H9 (cell line): ENCODE results near the gene TBC1D20. TPM values are rescaled to one million over a fixed set of nuclear protein-coding genes. Genes with fewer than 3 reads are reported as not detected.

Source experiments
- DNase-seq: peaks from one replicate; pipeline ENCODE4 v3.0.0-alpha.2; 2017
- H2AFZ ChIP-seq: one replicate; pipeline ENCODE4 v1.6.1; 2013; ENCODE audit warnings: mild to moderate bottlenecking, low read length, control low read depth, moderate library complexity
- H2AK5ac ChIP-seq: 2 replicates; pipeline ENCODE4 v1.6.1; 2013; ENCODE audit warnings: low read length, control low read depth, mixed read lengths; ENCODE audit not compliant: insufficient read length
- H2BK120ac ChIP-seq: one replicate; pipeline ENCODE4 v1.6.1; 2013; ENCODE audit warnings: low read depth, mild to moderate bottlenecking, low read length, control low read depth, inconsistent platforms; ENCODE audit not compliant: poor library complexity, severe bottlenecking
- H2BK12ac ChIP-seq: 2 replicates; pipeline ENCODE4 v1.6.1; 2013; ENCODE audit warnings: low read length, control low read depth, mixed read lengths, low read depth; ENCODE audit not compliant: insufficient read length
- H2BK15ac ChIP-seq: 2 replicates; pipeline ENCODE4 v1.6.1; 2013; ENCODE audit warnings: low read depth, low read length, control low read depth
- H2BK20ac ChIP-seq: one replicate; pipeline ENCODE4 v1.6.1; 2013; ENCODE audit warnings: low read depth, mild to moderate bottlenecking, low read length, control low read depth, inconsistent platforms; ENCODE audit not compliant: poor library complexity, severe bottlenecking
- H2BK5ac ChIP-seq: 2 replicates; pipeline ENCODE4 v1.6.1; 2013; ENCODE audit warnings: low read length, control low read depth, mixed read lengths; ENCODE audit not compliant: insufficient read length
- H3K14ac ChIP-seq: 2 replicates; pipeline ENCODE4 v1.6.1; 2013; ENCODE audit warnings: low read length, control low read depth; ENCODE audit not compliant: insufficient read depth
- H3K18ac ChIP-seq: 2 replicates; pipeline ENCODE4 v1.6.1; 2013; ENCODE audit warnings: low read depth, mild to moderate bottlenecking, mixed read lengths, low read length, control low read depth; ENCODE audit not compliant: insufficient read length
- H3K23ac ChIP-seq: 2 replicates; pipeline ENCODE4 v1.6.1; 2013; ENCODE audit warnings: low read length, control low read depth, mixed read lengths, low read depth; ENCODE audit not compliant: insufficient read length
- H3K23me2 ChIP-seq: 2 replicates; pipeline ENCODE4 v1.6.1; 2013; ENCODE audit warnings: low read depth, mild to moderate bottlenecking, mixed read lengths, low read length, control low read depth; ENCODE audit not compliant: insufficient read length, poor library complexity, severe bottlenecking
- H3K27ac ChIP-seq: 2 replicates; pipeline ENCODE4 v1.5.1; 2013; ENCODE audit warnings: low read length, control low read depth, mixed read lengths, low read depth; ENCODE audit not compliant: insufficient read length
- H3K27me3 ChIP-seq: 2 replicates; pipeline ENCODE4 v1.6.1; 2013; ENCODE audit warnings: low read length, control low read depth, inconsistent platforms; ENCODE audit not compliant: insufficient read depth
- H3K4ac ChIP-seq: 2 replicates; pipeline ENCODE4 v1.6.1; 2013; ENCODE audit warnings: low read depth, mild to moderate bottlenecking, control low read depth, inconsistent platforms, low read length, moderate library complexity
- H3K4me1 ChIP-seq: 2 replicates; pipeline ENCODE4 v1.6.1; 2013; ENCODE audit warnings: low read length, control low read depth, inconsistent platforms; ENCODE audit not compliant: insufficient read depth
- H3K4me2 ChIP-seq: 2 replicates; pipeline ENCODE4 v1.6.1; 2013; ENCODE audit warnings: low read length, control low read depth, mixed read lengths; ENCODE audit not compliant: insufficient read length, insufficient read depth
- H3K56ac ChIP-seq: 2 replicates; pipeline ENCODE4 v1.6.1; 2013; ENCODE audit warnings: low read depth, mild to moderate bottlenecking, mixed read lengths, low read length, control low read depth; ENCODE audit not compliant: insufficient read length
- H3K79me1 ChIP-seq: 2 replicates; pipeline ENCODE4 v1.6.1; 2013; ENCODE audit warnings: low read depth, mild to moderate bottlenecking, moderate library complexity, low read length, control low read depth, inconsistent platforms; ENCODE audit not compliant: insufficient read depth, poor library complexity, severe bottlenecking
- H3K79me2 ChIP-seq: 2 replicates; pipeline ENCODE4 v1.6.1; 2013; ENCODE audit warnings: low read length, control low read depth, inconsistent platforms; ENCODE audit not compliant: insufficient read depth
- H3K9ac ChIP-seq: 2 replicates; pipeline ENCODE4 v1.6.1; 2013; ENCODE audit warnings: low read length, control low read depth, mixed read lengths; ENCODE audit not compliant: insufficient read length; ENCODE audit errors: extremely low read depth
- H3K9me3 ChIP-seq: one replicate; pipeline ENCODE4 v1.6.1; 2013; ENCODE audit warnings: low read depth, low read length, inconsistent platforms; ENCODE audit not compliant: control insufficient read depth
- H3T11ph ChIP-seq: one replicate; pipeline ENCODE4 v1.6.1; 2013; ENCODE audit warnings: mild to moderate bottlenecking, low read length, control low read depth, inconsistent platforms
- H4K20me1 ChIP-seq: one replicate; pipeline ENCODE4 v1.6.1; 2013; ENCODE audit not compliant: control insufficient read depth, insufficient read length, insufficient read depth
- H4K5ac ChIP-seq: 2 replicates; pipeline ENCODE4 v1.6.1; 2013; ENCODE audit warnings: low read depth, mild to moderate bottlenecking, mixed read lengths, low read length, control low read depth; ENCODE audit not compliant: insufficient read length
- H4K8ac ChIP-seq: replicated peaks from 2 replicates; pipeline ENCODE4 v1.6.1; 2013; ENCODE audit warnings: low read length, control low read depth, mixed read lengths, low read depth; ENCODE audit not compliant: insufficient read length
- H4K91ac ChIP-seq: 2 replicates; pipeline ENCODE4 v1.6.1; 2013; ENCODE audit warnings: low read depth, mild to moderate bottlenecking, moderate library complexity, mixed read lengths, low read length, control low read depth; ENCODE audit not compliant: insufficient read length
- H3K27ac Mint-ChIP-seq, 3 experiments: 2 replicates in 2 of 3; 3 replicates in 1 of 3; pipeline ENCODE4 v1.8.0; 2020 to 2021; ENCODE audit warnings: mixed read lengths in 3 of 3, mild to moderate bottlenecking in 1 of 3, moderate library complexity in 1 of 3
- H3K27me3 Mint-ChIP-seq: 2 replicates; pipeline ENCODE4 v1.8.0; 2021; ENCODE audit warnings: low read depth, mild to moderate bottlenecking, moderate library complexity, mixed read lengths
- H3K36me3 Mint-ChIP-seq, 3 experiments: 2 replicates in 2 of 3; 3 replicates in 1 of 3; pipeline ENCODE4 v1.8.0; 2020 to 2021; ENCODE audit warnings: low read depth in 3 of 3, mixed read lengths in 3 of 3; ENCODE audit not compliant: insufficient read depth in 1 of 3
- H3K4me1 Mint-ChIP-seq, 2 experiments: 2 replicates each; pipeline ENCODE4 v1.8.0; 2020; ENCODE audit warnings: mixed read lengths in 2 of 2
- H3K4me3 Mint-ChIP-seq, 2 experiments: 2 replicates in 1 of 2; 3 replicates in 1 of 2; pipeline ENCODE4 v1.8.0; 2020 to 2021; ENCODE audit warnings: mild to moderate bottlenecking in 2 of 2, mixed read lengths in 2 of 2, moderate library complexity in 1 of 2
- H3K9me3 Mint-ChIP-seq, 2 experiments: 2 replicates in 1 of 2; 3 replicates in 1 of 2; pipeline ENCODE4 v1.8.0; 2020; ENCODE audit warnings: mild to moderate bottlenecking in 2 of 2, mixed read lengths in 2 of 2, moderate library complexity in 1 of 2
- WGBS: extraction: QIAGEN DNeasy Blood & Tissue Kit; methylation state at CpG from one replicate; pipeline ENCODE4 v1.1.7; 2013; ENCODE audit warnings: missing lambda C conversion rate, low lambda C conversion rate, mixed read lengths; ENCODE audit not compliant: insufficient read length; ENCODE audit errors: extremely low coverage; 5-methylcytosine and 5-hydroxymethylcytosine counted together
- total RNA-seq: library from RNA; stranded (reverse); gene quantifications from 2 replicates; pipeline ENCODE4 v1.2.1, GENCODE V29; 2021
- TF ChIP-seq, protein P1 (sequence below): fragments of 200-600 bp; sonication (generic); conservative IDR thresholded peaks from 3 replicates; pipeline ENCODE4 v1.8.0; 2021; ENCODE audit warnings: antibody characterized with exemption, mild to moderate bottlenecking

Gene TBC1D20
- total RNA-seq, 1 experiment from 2014 or later, result 17.9 TPM

- H4K20me1 ChIP-seq, result no peaks in the 10 kb centered on the region
- Mint-ChIP-seq H3K27me3 (no peaks in the 10 kb centered on the region), H3K36me3 (peaks cover 21 to 63% (median 61%) of the 10 kb centered on the region in 3 experiments; a peak in 6 of 7 replicates), H3K4me3 (no peak overlapping the region), H3K27ac (peak overlapping the region in 1 of 3 experiments; percentile 59; a peak in 2 of 7 replicates), H3K9me3 (no peaks in the 10 kb centered on the region; a peak in 1 of 5 replicates), H3K4me1 (peaks cover 11 to 14% of the 10 kb centered on the region in 2 experiments)
- H3K4me1 ChIP-seq, result 0 out of 2 replicates have a peak, but pooled peaks cover 3% of the 10 kb centered on the region
- H3K27ac ChIP-seq, result no peak overlapping the region
- no peak overlapping the region for H2BK12ac ChIP-seq
- no peak overlapping the region for H2AFZ ChIP-seq
- no peaks in the 10 kb centered on the region for H3K79me1 ChIP-seq
- no peak overlapping the region for H2BK5ac ChIP-seq
- no peak overlapping the region for H4K5ac ChIP-seq
- H3K27me3 ChIP-seq, result no peaks in the 10 kb centered on the region
- no peak overlapping the region for H3K4ac ChIP-seq
- DNase-seq, result no peak
- no peak overlapping the region for H3K4me2 ChIP-seq
- H3K18ac ChIP-seq, result no peak overlapping the region
- no peaks in the 10 kb centered on the region for H3K23me2 ChIP-seq
- H4K8ac ChIP-seq, result no peak overlapping the region
- H3K79me2 ChIP-seq, result no peaks in the 10 kb centered on the region
- no peak overlapping the region for H3T11ph ChIP-seq
- no peak overlapping the region for H2AK5ac ChIP-seq
- H3K14ac ChIP-seq, result no peak overlapping the region; the same call in 1 of the 2 replicates
- WGBS, result no CpG with 5 or more reads among the region's 12 CpGs
- H3K23ac ChIP-seq, result no peak overlapping the region
- H2BK20ac ChIP-seq, result no peak overlapping the region
- no peak overlapping the region for H3K56ac ChIP-seq
- TF ChIP-seq, protein P1, sequence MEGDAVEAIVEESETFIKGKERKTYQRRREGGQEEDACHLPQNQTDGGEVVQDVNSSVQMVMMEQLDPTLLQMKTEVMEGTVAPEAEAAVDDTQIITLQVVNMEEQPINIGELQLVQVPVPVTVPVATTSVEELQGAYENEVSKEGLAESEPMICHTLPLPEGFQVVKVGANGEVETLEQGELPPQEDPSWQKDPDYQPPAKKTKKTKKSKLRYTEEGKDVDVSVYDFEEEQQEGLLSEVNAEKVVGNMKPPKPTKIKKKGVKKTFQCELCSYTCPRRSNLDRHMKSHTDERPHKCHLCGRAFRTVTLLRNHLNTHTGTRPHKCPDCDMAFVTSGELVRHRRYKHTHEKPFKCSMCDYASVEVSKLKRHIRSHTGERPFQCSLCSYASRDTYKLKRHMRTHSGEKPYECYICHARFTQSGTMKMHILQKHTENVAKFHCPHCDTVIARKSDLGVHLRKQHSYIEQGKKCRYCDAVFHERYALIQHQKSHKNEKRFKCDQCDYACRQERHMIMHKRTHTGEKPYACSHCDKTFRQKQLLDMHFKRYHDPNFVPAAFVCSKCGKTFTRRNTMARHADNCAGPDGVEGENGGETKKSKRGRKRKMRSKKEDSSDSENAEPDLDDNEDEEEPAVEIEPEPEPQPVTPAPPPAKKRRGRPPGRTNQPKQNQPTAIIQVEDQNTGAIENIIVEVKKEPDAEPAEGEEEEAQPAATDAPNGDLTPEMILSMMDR, result no peak
- no peak overlapping the region for H2BK120ac ChIP-seq
- H4K91ac ChIP-seq, result no peak overlapping the region
- no peak overlapping the region for H3K9ac ChIP-seq
- H3K9me3 ChIP-seq, result no peaks in the 10 kb centered on the region
- H2BK15ac ChIP-seq, result no peak overlapping the region
Observed at GRCh38 chr20:444862-445426, 17.4 kb downstream of the TBC1D20 start.
